Omental fat pad (tissue), 4 donors: Measurements from ENCODE around the gene RFXAP. TPM values are rescaled to one million over a fixed set of nuclear protein-coding genes. Genes with fewer than 3 reads are reported as not detected.

Experiments
- ATAC-seq: fragments of 150-250 bp; one replicate; pipeline ENCODE4 v1.9.1; 2016; ENCODE audit warnings: mild to moderate bottlenecking, moderate library complexity; ENCODE audit not compliant: low FRiP score
- DNase-seq: peaks from one replicate; pipeline ENCODE4 v3.0.0-alpha.2; 2019; ENCODE audit warnings: low spot score
- CTCF ChIP-seq, 3 donors: fragments of 450-650 bp; IDR thresholded peaks; one replicate each; pipeline ENCODE4 v1.5.1; 2016 to 2017; ENCODE audit warnings: antibody characterized with exemption in 3 of 3, mild to moderate bottlenecking in 3 of 3, moderate library complexity in 2 of 3
- total RNA-seq, 4 donors: library from RNA; depleted of rRNA; stranded (reverse); fragments of >200 nt; gene quantifications; one replicate each; pipeline ENCODE4 v1.1.0, GENCODE V29; 2016

RFXAP gene
- total RNA-seq, 4 donors from 2014 or later = 2.2 to 5.2 (median 3.9) TPM

- no peak for ATAC-seq
- DNase-seq = no peak
- TF ChIP-seq CTCF (IDR thresholded peaks at IDR 0.05) = no peak
These were observed 22.4 kb downstream of the RFXAP start for GRCh38 chr13:36841391-36841790.

- no peak for DNase-seq
- TF ChIP-seq CTCF (IDR thresholded peaks at IDR 0.05) = no peak
- ATAC-seq = no peak
These were observed 28.6 kb downstream of the RFXAP start for GRCh38 chr13:36847606-36848005.

- TF ChIP-seq CTCF (IDR thresholded peaks at IDR 0.05) = no peak
- ATAC-seq = no peak
- no peak for DNase-seq
These were observed 29.4 kb downstream of the RFXAP start for GRCh38 chr13:36848199-36848982.

GRCh38 chr13:36850790-36851438 is 31.9 kb downstream of the RFXAP start:
- TF ChIP-seq CTCF (IDR thresholded peaks at IDR 0.05) = no peak
- ATAC-seq (no peak), DNase-seq (no peak)

GRCh38 chr13:36857253-36857652 is 38.2 kb downstream of the RFXAP start:
- DNase-seq = no peak
- no peak for ATAC-seq
- TF ChIP-seq CTCF (IDR thresholded peaks at IDR 0.05) = no peak

GRCh38 chr13:36858290-36858689 is 39.3 kb downstream of the RFXAP start:
- peak in 1 of 3 donors; percentile 23 for TF ChIP-seq CTCF (IDR thresholded peaks at IDR 0.05)
- DNase-seq (no peak), ATAC-seq (peak; percentile 51)

GRCh38 chr13:36859259-36859658 is 40.2 kb downstream of the RFXAP start:
- ATAC-seq (no peak), DNase-seq (no peak)
- TF ChIP-seq CTCF (IDR thresholded peaks at IDR 0.05) = no peak
